NCI-H146 (cell line): ENCODE results near the gene LTB.

Source experiments
- DNase-seq: peaks from one replicate; lab custom pipeline; 2025; lab: John Stamatoyannopoulos, UW

Gene LTB

GRCh38 chr6:31546958-31547726 is 35.1 kb downstream of the LTB start, which contains the start of gene NFKBIL1:
NFKBIL1 (plus strand) TSS chr6:31547608; CDS start chr6:31547695, 87 bp downstream.
- peak; percentile 96 for DNase-seq

DNA sequence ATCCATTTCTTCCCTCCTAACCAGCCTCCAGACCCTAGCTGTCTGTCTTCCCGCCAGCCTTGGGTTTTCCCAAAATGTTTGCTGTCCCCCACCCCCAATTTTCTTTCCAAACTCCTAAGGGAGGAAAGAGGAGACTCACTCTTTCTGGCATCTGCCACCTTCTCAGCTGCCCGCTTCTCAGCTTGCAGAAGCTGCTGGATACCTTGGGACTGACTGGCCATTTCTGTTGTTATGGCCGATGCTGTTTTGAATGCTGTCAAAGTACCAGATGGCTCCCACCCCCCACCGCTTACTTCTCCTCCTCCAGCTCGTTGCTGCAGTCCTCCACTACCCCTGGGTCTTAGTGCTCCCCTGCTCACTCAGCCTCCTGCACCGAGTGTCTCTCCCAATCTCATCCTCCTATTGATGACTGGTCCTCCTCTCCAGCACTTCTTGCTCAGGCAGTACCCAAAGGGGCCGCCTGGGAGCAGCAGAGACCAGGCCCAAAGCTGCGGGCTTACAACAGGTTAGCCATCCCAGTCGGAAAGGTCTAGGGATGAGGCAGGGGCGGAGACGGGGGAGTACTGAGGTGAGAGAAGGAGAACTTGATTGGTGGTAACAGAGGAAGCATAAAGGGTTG is 35.8 kb downstream of the LTB start, which contains the start of gene ATP6V1G2:
Gene ATP6V1G2, minus strand, starts transcription at position 270 of the 619 bp plus-strand sequence. Its CDS starts 49 bp downstream, at position 221.
- DNase-seq, result peak; percentile 96

DNA sequence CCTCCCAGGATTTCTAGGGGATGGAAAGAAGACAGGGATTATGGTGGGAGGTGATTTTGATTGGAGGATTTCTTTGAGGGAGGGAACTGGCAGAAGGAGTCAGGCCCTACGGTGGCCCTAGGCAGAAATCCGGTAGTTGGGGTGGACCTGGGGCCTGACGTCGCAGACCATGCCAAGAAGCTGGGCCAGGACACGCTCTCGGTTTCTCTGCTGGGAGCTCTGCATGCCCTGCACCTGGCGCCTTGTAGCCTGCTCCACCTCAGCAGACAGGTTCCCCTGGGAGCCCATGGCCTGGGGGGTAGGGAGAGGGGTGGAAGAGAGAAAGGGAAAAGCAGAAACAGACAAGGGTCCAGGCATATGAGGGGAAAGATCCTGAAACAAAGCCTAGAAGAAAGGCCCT is 36.9 kb downstream of the LTB start:
- no peak for DNase-seq

DNA sequence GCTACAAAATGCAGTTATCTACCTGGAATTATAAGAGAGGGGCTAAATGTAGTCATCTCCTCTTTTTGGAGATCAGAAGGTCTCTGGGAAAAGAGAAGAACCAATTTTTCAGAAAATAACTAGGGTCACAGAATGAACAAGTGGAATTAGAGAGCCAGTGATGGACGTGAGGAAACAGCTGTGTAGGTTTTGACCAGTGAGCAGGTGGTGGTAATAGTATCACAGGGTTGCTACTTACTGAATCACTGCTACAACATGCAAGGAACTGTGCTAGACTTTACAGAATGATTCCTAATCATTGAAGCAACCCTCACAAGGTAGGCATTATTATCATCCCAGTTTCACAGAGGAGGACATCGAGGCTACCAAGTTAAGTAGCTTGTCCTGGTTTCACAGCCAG is 37.5 kb downstream of the LTB start:
- DNase-seq, result no peak

DNA sequence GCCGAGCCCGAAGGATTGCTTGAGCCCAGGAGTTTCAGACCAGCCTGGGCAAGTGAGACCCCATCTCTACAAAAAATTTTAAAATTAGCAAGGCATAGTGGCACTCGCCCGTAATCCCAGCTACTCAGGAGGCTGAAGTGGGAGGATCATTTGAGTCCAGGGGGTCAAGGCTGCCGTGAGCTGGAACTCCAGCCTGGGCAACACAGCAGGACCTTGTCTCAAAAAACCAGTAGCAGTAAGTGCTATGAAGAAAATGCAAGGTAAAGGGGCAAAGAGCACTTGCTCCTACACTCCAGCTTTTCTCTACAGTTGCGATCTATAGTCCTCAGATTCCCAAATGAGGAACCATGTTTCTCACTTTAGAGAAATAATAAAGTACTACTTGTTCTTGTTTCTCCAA is 38.6 kb downstream of the LTB start:
- DNase-seq, result no peak

DNA sequence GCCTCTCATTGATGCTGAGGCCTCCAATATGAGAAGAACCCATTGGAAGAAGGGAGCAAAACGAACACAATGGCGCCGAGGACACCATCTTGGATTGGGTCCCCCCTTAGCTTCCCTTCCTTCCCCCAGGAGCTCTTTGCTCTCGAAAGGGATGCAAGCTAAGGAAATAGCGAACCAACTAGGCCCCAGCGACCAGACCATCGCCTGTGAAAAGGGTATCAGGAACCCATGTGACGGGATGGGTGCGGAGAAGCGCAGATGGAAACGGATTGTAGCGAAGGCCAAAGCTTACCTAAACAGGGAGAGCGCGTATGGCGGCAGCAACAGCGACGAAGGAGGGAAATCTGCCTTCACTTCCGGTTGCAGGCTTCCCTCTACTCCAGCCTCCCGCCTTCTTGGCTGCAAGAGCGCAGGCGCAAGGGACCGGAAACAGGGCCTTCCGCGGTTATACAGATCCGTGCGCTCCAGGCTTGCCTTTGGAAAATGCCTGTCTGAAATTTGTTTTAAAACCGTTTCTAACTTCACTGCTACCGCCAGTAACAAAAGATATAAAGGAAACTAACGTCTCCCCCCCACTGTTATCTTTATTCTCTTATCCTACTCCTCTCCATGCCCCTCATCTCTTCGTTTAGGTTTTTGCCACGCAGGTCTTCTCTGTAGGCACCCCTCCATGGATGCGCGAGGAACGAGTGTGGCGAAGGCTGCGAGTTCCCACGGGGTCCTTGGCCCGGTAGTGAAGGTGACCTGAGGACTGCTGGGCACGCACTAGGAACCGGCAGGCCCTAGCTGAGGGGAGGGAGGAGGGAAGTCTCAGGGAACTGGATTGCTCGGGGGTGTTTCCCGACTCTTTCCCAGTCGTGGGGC is 40.3 kb downstream of the LTB start, which contains the start of gene DDX39B:
Gene DDX39B, minus strand, starts transcription at position 346 of the 864 bp plus-strand sequence. CDS start 1,471 bp downstream, outside the sequence.
- peak; percentile 98 for DNase-seq

DNA sequence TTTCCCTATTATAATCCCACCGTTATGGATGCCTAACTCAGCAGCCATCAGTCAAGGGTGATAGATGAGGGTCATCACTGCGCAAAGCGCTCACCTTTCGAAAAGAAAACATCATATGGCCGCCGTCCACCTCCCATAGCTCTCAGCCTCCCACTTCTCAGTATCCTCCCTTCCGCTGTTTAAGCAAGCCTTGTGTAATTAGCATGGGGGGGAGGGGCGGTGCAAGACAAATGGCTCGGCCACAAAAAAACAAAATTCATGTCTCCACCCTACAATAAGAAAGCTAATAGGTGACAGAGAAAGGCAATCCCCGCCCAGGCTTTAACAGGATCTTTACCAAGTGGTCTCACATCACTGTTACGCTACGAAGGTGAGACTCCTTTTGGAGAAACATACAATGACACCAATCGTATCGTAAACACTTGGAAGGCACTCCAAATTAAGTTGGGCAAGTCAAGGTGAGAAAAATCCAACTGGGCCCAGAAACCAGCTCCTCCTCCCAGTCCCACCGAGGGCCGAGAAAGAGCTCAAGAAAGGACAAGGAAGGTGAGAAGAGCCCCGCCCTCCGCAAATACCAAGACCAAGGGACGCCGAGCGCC is 41.1 kb downstream of the LTB start:
- DNase-seq, result peak; percentile 81

GRCh38 chr6:31540640-31541039 is 41.6 kb downstream of the LTB start:
- no peak for DNase-seq

GRCh38 chr6:31538805-31539400 is 43.3 kb downstream of the LTB start:
- no peak for DNase-seq

- no peak for DNase-seq
Observed at GRCh38 chr6:31535538-31536324, 46.5 kb downstream of the LTB start.

DNA sequence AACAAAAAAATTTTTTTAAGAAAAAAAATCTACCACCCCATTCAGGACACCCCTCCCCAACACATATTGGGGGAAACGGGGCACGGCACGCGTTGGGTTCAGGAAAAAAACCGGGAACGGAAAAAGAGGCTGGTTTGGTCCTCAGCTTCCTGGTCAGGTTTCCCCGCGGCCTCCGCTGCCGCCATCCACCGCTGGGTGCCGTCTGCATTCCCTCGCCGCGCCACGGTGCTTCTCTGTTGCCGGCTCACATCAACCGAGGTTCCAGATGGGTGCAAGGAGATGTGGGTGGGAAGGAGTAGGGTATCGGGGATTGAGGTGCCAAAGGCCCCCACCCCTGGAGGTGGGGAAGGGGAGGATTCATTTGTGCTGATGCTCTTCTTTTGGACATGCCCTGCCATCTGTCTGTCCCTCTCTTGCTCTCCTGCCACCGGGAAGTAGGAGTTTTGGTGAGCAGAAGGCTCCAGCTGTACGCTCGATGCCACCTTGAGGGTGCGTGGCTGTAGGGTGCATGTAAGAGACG is 47.6 kb downstream of the LTB start:
- no peak for DNase-seq

DNA sequence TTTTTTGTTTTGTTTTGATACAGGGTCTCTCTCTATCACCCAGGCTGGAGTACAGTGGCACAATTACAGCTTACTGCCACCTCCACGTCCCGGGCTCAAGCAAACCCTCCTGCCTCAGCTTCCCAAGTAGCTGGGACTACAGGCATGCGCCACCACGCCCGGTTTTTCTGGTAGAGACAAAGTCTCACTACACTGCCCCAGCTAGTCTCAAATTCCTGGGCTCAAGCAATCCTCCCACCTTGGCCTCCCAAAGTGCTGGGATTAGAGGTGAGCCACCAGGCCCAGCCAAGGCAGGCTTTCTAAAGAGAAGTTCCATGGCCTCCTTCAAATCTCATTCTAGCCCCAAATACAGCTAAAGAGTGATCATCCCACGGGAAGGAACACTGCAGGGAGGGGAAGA is 48.2 kb downstream of the LTB start:
- DNase-seq, result no peak

DNA sequence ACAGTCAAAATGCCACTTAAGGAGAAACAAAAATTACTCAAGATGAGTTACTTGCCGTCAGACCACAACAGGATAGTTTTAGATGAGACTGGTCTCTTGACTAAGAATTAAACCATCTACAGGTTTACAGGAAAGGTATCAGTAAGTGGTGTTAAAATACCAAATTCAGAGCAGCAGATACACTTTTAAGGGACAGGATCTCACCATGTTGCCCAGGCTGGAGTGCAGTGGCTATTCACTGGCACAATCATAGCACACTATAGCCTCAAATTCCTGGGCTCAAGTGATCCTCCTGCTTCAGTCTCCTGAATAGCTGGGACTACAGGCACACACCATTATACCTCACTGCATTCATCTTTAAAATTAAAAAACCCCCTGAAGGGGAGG is 48.8 kb downstream of the LTB start:
- no peak for DNase-seq

DNA sequence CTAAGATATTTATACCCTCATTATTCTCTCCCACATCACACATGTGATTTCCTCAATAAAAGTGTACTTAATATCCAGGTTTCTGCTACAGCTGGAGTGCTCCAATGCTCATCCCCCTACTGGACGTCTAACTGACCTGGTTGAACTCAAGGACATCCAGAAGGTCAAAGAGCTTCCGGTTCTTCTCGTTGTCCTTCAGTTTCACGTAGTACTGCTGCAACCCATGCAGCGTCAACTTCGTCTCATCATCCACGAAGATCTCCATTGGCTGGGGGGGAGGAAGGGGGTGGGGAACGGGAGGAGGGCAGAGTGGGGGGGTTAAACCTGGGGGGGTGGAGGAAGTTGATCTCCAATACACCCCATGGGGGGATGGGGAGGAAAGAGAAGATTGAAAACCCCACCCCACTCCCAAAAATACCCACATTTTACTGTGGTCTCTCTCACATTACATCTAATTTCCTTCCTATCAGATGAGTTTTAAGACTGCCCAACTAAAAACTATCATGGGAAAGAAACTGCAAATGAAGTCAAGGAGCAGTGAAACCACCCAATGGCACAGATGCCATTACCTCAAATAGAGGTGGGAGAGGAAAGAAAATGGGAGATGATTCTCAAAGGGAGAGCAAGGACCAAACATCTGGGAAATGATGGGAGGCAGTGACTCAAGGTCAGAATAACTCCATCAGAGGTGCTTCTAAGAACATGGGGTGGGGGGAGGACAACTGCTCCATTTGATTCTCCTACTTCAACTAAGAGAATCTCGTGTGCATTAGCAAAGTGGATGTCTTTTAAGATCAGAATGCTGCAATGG is 49.4 kb downstream of the LTB start:
- DNase-seq, result no peak

GRCh38 chr6:31531771-31532643 is 50.2 kb downstream of the LTB start:
- DNase-seq, result no peak

- DNase-seq, result no peak
Observed at GRCh38 chr6:31531162-31531561, 51.1 kb downstream of the LTB start.

DNA sequence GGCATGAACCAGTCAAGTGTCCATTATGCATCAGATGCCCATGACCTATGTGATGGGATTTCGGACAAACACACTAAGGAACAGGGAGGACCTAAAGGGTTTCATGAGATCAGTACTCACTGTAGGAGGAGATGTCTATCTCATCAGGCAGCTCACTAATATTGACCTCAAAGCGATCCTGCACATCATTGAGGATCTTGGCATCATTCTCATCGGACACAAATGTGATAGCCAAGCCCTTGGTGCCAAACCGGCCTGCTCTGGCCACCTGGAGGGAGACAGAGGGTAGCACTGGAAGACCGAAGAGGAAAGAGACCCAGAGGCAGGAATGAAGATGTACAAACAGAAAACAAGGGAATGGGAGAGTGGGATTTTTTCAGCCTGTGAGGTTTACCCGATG is 51.6 kb downstream of the LTB start:
- DNase-seq, result no peak
